Heart left ventricle (tissue), 16 donors: Measurements from ENCODE around the gene LZTS2. TPM values are rescaled to one million over a fixed set of nuclear protein-coding genes. Genes with fewer than 3 reads are reported as not detected.

Experiments used
- ATAC-seq, 4 donors: fragments of 200-7000 bp; cut with Tn5 transposase; one replicate each; pipeline ENCODE4 v1.9.1; 2020 to 2022; ENCODE audit warnings: moderate library complexity in 4 of 4, mild to moderate bottlenecking in 3 of 4, moderate number of reproducible peaks in 1 of 4
- DNase-seq, 5 donors: peaks; one replicate each; pipeline ENCODE4 v3.0.0-alpha.2; 2020
- H3K27ac ChIP-seq, 12 donors: fragments of 200-600 bp; sonication (generic) in 4 of 12; one replicate each; pipeline versions ENCODE4 v1.5.0 to v1.8.0; 2016 to 2022; ENCODE audit warnings: mild to moderate bottlenecking in 2 of 12
- H3K27me3 ChIP-seq, 9 donors: fragments of 200-600 bp; sonication (generic) in 2 of 9; one replicate each; pipeline versions ENCODE4 v1.5.1 to v1.8.0; 2016 to 2022; ENCODE audit warnings: mild to moderate bottlenecking in 3 of 9
- H3K36me3 ChIP-seq, 9 donors: fragments of 200-600 bp; sonication (generic) in 2 of 9; one replicate each; pipeline versions ENCODE4 v1.5.0 to v1.8.0; 2018 to 2022; ENCODE audit warnings: mild to moderate bottlenecking in 2 of 9
- H3K4me1 ChIP-seq, 12 donors: fragments of 200-600 bp; sonication (generic) in 4 of 12; one replicate each; pipeline versions ENCODE4 v1.5.0 to v1.8.0; 2016 to 2022; ENCODE audit warnings: mild to moderate bottlenecking in 3 of 12
- H3K4me3 ChIP-seq, 12 donors: fragments of 200-600 bp; sonication (generic) in 4 of 12; one replicate each; pipeline versions ENCODE4 v1.5.0 to v1.8.0; 2017 to 2022; ENCODE audit warnings: mild to moderate bottlenecking in 9 of 12, moderate library complexity in 4 of 12
- H3K9me3 ChIP-seq, 12 donors: fragments of 200-600 bp; sonication (generic) in 4 of 12; one replicate each; pipeline versions ENCODE4 v1.5.0 to v1.8.0; 2016 to 2022; ENCODE audit warnings: mild to moderate bottlenecking in 1 of 12
- POLR2A ChIP-seq, 2 donors: fragments of 450-650 bp; IDR thresholded peaks; one replicate each; pipeline ENCODE4 v1.6.1; 2017; ENCODE audit warnings: antibody characterized with exemption in 2 of 2, mild to moderate bottlenecking in 2 of 2, moderate library complexity in 2 of 2
- WGBS, 4 donors: extraction: QIAGEN DNeasy Blood & Tissue Kit in 2 of 4; methylation state at CpG; one replicate each; pipeline versions ENCODE4 v1.1.5 to v1.1.7; 2013 to 2018; 5-methylcytosine and 5-hydroxymethylcytosine counted together
- intact Hi-C, 10 donors: fragments of 100-400 bp; cut with DNase I; formaldehyde crosslinking; loops; one replicate each; pipeline versions ENCODE4 v1.11.1 to v1.14.2; 2022
- polyA plus RNA-seq, 2 donors: library from polyadenylated mRNA; stranded (reverse); fragments of 200-250 nt; gene quantifications; one replicate each; pipeline ENCODE4 v1.2.3, GENCODE V29; 2013
- total RNA-seq, 9 donors: library from RNA; depleted of rRNA in 2 of 9; stranded (reverse); fragments of >200 nt in 2 of 9; fragmentation: NEBNext Ultra II Directional in 3 of 9; extraction: Animal tissue kit (Norgen Biotek cat#: 25700) in 3 of 9; gene quantifications; one replicate each; pipeline versions ENCODE4 v1.1.0 to v1.2.4, GENCODE V29; 2016 to 2023
- TF ChIP-seq, protein P1 (sequence below), 12 donors: fragments of 200-600 bp; sonication (generic) in 4 of 12; IDR thresholded peaks; one replicate each; pipeline versions ENCODE4 v1.5.0 to v1.8.0; 2018 to 2022; ENCODE audit warnings: antibody characterized with exemption in 12 of 12, mild to moderate bottlenecking in 5 of 12
- donor health status: ischemic (EF 13 %, LVEDD 7.1; RV severe dilation, severe dysfunction).
- donor health status: healthy with polysubstance abuse.
- donor health status: DM: no; HTN: yes; CAD: no.
- donor health status: DM: no; HTN: no; CAD: no.
- donor health status: ischemic (EF 25% LVEDD 6.9; RV normal size, moderate dysfunction).
- donor health status: ischemic (EF 25% LVEDD 5.7; RV mildly dilated, moderate dysfunction).
- donor health status: healthy.
- donor health status: DM: yes; HTN: yes; CAD: no.
- donor health status: ischemic (EF 35%, LVEDD 5.7; RV mildly dilated, moderate dysfunction).
- donor health status: nonischemic (EF 11% LVEDD 7.7; RV severe dilation, severe dysfunction).
- donor health status: DM: yes; HTN: yes; CAD: no.
- donor health status: PGD.
- donor health status: ischemic (EF 29% LVEDD 5.4; RV normal size, mild dysfunction).
- donor health status: nonischemic (EF 23%, LVEDD 6.1; RV moderate dilation, normal function).

The LZTS2 gene
- total and polyA plus RNA-seq, 11 donors: 33.7 to 93.0 (median 40.9) TPM

DNA sequence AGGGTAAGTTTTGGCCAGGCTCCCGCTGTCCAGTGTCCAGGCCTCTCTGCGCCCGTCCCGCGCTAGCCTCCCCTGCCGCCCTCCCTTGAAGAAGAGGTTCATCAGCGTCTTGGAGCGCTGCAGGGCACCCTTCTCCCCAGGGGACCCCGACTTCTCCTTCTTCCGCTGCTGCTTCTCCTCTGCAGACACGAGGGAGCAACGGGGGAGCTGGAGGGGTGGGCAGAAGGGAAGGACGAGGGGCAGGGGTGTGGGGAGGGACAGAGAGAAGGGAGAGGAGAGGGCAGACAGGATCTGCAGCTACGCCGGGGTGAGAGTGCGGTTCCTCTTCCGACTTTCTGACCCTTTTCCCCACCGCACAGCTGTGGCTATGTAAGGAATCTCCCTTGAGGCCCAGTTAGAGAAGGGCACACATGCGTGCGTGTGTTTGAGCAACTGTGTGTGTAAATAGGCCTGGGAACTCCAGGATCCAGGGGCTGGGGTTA lies 18.6 kb downstream of the LZTS2 start:
- no peak overlapping the region for H3K4me3 ChIP-seq
- no peak for TF ChIP-seq POLR2A (IDR thresholded peaks at IDR 0.05)
- TF ChIP-seq, protein P1, sequence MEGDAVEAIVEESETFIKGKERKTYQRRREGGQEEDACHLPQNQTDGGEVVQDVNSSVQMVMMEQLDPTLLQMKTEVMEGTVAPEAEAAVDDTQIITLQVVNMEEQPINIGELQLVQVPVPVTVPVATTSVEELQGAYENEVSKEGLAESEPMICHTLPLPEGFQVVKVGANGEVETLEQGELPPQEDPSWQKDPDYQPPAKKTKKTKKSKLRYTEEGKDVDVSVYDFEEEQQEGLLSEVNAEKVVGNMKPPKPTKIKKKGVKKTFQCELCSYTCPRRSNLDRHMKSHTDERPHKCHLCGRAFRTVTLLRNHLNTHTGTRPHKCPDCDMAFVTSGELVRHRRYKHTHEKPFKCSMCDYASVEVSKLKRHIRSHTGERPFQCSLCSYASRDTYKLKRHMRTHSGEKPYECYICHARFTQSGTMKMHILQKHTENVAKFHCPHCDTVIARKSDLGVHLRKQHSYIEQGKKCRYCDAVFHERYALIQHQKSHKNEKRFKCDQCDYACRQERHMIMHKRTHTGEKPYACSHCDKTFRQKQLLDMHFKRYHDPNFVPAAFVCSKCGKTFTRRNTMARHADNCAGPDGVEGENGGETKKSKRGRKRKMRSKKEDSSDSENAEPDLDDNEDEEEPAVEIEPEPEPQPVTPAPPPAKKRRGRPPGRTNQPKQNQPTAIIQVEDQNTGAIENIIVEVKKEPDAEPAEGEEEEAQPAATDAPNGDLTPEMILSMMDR (IDR thresholded peaks at IDR 0.05): no peak
- H3K27me3 ChIP-seq: peaks cover 0 to 17% (median 3%) of the 10 kb centered on the region in 9 donors
- 53 to 67% (median 59%) methylated on average over 19 to 20 of the region's 20 CpGs for WGBS, 4 donors
- no peak for DNase-seq
- intact Hi-C loops: no loop called here
- peak in 1 of 4 donors; percentile 2 for ATAC-seq
- no peaks in the 10 kb centered on the region for H3K36me3 ChIP-seq
- H3K9me3 ChIP-seq: no peaks in the 10 kb centered on the region
- H3K4me1 ChIP-seq: peaks cover 0 to 25% (median 11%) of the 10 kb centered on the region in 12 donors
- peak overlapping the region in 2 of 12 donors; percentile 44 to 45 for H3K27ac ChIP-seq

DNA sequence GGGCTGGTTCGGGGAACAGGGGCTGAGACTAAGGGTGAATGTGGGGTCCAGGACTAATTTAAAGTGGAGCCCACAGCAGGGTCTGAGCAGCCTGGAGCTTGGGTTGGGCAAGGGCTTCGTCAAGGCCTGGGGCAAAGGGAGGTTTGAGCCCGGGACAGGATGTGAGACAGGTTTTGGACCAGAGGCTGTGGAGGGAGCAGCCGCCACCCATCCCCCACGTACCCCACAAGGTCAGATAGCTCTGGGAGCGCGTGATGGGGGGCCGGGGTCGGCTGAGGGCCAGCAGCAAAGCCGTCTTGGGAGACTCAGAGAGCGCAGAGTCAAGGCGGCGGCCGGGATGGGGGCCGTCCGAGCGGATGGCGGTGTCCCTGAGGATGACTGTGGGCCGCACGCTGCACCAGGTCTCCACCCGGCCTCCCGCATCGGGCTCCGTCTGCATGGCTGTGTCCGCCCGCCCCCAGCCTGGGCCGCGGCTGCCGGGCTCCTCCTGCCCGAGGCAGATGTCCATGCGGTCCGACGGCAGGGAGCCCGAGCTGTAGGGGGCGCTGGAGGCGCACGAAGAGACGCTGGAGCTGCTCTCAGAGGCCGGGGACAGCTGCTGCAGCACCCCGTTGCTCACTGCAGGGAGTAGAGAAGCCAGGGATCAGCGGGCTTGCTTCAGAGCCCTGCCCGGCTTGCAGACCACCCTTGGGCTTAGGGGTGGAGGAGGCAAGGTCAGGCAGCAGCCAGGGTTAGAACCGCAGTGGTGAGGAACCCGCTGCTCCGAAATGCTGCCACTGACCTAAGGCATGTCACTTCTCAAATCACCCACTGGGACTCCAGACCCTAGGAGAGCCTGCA lies 19.2 kb downstream of the LZTS2 start:
- Histone ChIP-seq H3K27ac (peak overlapping the region in 3 of 12 donors; percentile 8 to 45 (median 44)), H3K4me3 (peak overlapping the region in 4 of 12 donors; percentile 0 to 25 (median 14)), H3K27me3 (peaks cover 0 to 17% (median 3%) of the 10 kb centered on the region in 9 donors), H3K36me3 (no peaks in the 10 kb centered on the region), H3K4me1 (peaks cover 0 to 19% (median 7%) of the 10 kb centered on the region in 12 donors), H3K9me3 (no peaks in the 10 kb centered on the region)
- intact Hi-C loops: no loop called here
- TF ChIP-seq, protein P1 (IDR thresholded peaks at IDR 0.05): peak; percentile 56 to 86 (median 72)
- TF ChIP-seq POLR2A (IDR thresholded peaks at IDR 0.05): no peak
- WGBS, 4 donors: 18 to 39% (median 20%) methylated on average over 22 to 45 of the region's 45 CpGs
- DNase-seq: peak; percentile 76 to 92 (median 86)
- ATAC-seq: peak; percentile 35 to 84 (median 73)

DNA sequence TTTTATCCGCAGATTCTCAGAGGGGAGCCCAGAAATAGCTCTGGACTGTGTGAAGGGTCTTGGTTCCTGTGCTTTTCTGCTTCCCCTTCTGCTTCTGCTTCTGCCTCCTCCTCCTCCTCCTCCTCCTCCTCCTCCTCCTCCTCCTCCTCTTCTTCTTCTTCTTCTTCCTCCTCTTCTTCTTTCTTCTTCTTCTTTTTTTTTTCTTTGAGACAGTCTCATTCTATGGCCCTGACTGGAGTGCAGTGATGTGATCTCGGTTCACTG lies 19.8 kb downstream of the LZTS2 start:
- H3K36me3 ChIP-seq: no peaks in the 10 kb centered on the region
- H3K9me3 ChIP-seq: no peaks in the 10 kb centered on the region
- H3K27me3 ChIP-seq: peaks cover 0 to 17% (median 3%) of the 10 kb centered on the region in 9 donors
- 41 to 50% (median 47%) methylated on average over 2 of the region's 2 CpGs for WGBS, 4 donors
- intact Hi-C loops: no loop called here
- H3K4me1 ChIP-seq: peaks cover 0 to 15% (median 6%) of the 10 kb centered on the region in 12 donors
- no peak overlapping the region for H3K27ac ChIP-seq
- ATAC-seq (no peak), DNase-seq (no peak)
- TF ChIP-seq POLR2A (IDR thresholded peaks at IDR 0.05): no peak
- TF ChIP-seq, protein P1 (IDR thresholded peaks at IDR 0.05): no peak
- H3K4me3 ChIP-seq: peak overlapping the region in 1 of 12 donors; percentile 25

DNA sequence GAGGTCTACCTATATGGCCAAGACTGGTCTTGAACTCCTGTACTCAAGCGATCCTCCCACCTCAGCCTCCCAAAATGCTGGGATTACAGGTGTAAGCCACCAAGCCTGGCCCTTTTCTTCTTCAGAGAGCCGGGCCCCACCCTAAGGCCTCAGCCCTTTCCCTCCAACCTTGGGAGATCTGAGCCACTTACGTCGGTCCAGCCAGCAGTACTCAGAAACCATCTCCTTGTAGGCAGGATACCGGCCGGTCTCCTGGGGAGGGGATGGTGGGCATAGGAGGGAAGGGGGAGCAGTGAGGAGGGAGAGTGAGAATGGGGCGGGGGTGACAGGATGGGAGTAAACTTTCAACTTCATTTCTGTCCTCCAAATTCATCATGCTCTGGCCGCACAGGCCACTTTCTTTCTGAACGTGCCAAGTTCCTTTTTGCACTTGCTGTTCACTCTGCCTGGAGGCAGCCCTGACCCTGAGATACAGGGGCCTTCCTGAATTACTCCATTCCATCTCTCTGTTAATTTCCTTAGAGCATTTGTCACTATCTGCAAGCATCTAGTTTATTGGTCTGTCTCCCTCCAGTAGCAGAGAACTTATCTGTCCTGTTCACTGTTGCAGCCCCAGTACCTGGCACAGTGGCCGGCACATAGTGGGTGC lies 20.9 kb downstream of the LZTS2 start:
- no peaks in the 10 kb centered on the region for H3K9me3 ChIP-seq
- DNase-seq: peak in 1 of 5 donors; percentile 27
- TF ChIP-seq, protein P1 (IDR thresholded peaks at IDR 0.05): no peak
- no peak for TF ChIP-seq POLR2A (IDR thresholded peaks at IDR 0.05)
- H3K27ac ChIP-seq: no peak overlapping the region
- H3K36me3 ChIP-seq: no peaks in the 10 kb centered on the region
- peaks cover 0 to 15% (median 6%) of the 10 kb centered on the region in 12 donors for H3K4me1 ChIP-seq
- H3K27me3 ChIP-seq: peaks cover 0 to 17% (median 3%) of the 10 kb centered on the region in 9 donors
- H3K4me3 ChIP-seq: no peak overlapping the region
- 77 to 85% (median 84%) methylated on average over 10 of the region's 10 CpGs for WGBS, 4 donors
- ATAC-seq: no peak
- intact Hi-C loops: no loop called here
